Measurements from ENCODE around the gene REC8. TPM values are rescaled to one million over a fixed set of nuclear protein-coding genes. Genes with fewer than 3 reads are reported as not detected.

Gene REC8
- total and polyA plus RNA-seq, 2 of the 13 experiments (the other 11 are each of a cell fraction or from before 2014, with no cell fraction given) = 3.4 to 14.7 TPM

DNA sequence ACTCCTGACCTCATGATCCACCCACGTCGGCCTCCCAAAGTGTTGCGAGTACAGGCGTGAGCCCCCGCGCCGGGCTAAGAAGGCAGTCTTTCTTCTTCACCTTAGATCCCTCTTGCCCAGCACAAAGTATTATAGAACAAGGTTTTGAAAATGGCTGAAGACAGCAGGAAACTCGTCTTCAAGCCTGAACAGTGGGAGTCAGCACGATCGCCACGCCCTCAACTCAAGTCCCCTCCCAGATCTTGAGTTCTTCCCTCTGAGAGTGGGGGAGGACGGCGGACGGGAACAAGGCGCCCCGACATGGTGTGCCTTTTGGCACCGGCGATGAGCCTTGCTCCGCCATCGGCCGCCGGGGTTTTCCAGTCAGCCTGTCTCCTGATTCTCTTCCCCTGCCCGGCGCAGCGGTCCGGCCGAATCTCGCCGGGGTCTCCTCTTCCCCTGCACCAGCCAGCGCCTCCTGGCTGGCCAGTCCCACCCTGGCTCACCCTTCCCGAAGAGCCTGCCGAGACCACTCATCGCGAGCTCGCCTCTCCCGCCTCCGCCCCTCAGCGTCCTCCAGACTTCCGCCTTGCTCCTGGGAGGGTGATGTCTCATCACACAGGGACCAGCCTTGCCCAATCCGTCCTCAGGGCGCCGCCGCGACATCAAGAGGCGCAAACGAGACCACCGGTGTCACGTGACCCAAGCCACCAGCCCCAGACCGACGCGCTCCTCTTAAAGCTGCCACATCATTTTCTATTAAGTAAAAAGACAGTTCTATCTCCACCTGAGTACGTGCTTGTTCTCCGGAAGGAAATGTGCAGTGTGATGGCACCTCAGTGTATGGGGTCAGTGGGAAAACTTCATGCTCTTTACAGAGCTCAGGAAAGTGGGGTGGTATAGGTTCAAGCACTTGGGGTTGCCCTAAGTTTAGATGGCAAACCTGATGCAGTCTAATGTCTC is 41.3 kb downstream of the REC8 start, which contains the start of gene CHMP4A (continued):
- TF ChIP-seq KDM1A (CRISPR knock-in tag; IDR thresholded peaks at IDR 0.05) = no peak; the same call in 1 of the 2 replicates
- peak; percentile 64; the same call in 1 of the 2 replicates for TF ChIP-seq STAT5B (CRISPR knock-in tag; IDR thresholded peaks at IDR 0.05)
- TF ChIP-seq TBP (CRISPR knock-in tag; IDR thresholded peaks at IDR 0.05) = peak; percentile 49; the same call in 1 of the 2 replicates
- peak; percentile 89 for TF ChIP-seq ZBTB2 (CRISPR knock-in tag; IDR thresholded peaks at IDR 0.05; ENCODE audit: low read depth)
- TF ChIP-seq RBM39 (IDR thresholded peaks at IDR 0.05; ENCODE audit: low read depth, low read length, poor library complexity, severe bottlenecking) = peak; percentile 99
- TF ChIP-seq FIP1L1 (IDR thresholded peaks at IDR 0.05; ENCODE audit: borderline replicate concordance, insufficient read depth, low read depth, low read length) = peak; percentile 88; the same call in 1 of the 2 replicates
- TF ChIP-seq CBX2 (IDR thresholded peaks at IDR 0.05; ENCODE audit: low read depth, low read length) = no peak
- TF ChIP-seq CBX2 (CRISPR knock-in tag; IDR thresholded peaks at IDR 0.05; ENCODE audit: low read depth) = no peak
- TF ChIP-seq, protein P1, sequence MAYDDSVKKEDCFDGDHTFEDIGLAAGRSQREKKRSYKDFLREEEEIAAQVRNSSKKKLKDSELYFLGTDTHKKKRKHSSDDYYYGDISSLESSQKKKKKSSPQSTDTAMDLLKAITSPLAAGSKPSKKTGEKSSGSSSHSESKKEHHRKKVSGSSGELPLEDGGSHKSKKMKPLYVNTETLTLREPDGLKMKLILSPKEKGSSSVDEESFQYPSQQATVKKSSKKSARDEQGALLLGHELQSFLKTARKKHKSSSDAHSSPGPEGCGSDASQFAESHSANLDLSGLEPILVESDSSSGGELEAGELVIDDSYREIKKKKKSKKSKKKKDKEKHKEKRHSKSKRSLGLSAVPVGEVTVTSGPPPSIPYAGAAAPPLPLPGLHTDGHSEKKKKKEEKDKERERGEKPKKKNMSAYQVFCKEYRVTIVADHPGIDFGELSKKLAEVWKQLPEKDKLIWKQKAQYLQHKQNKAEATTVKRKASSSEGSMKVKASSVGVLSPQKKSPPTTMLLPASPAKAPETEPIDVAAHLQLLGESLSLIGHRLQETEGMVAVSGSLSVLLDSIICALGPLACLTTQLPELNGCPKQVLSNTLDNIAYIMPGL (CRISPR knock-in tag; IDR thresholded peaks at IDR 0.05; ENCODE audit: borderline replicate concordance in 1 of 2, low read depth in 1 of 2) = peak; percentile 96 to 98; a peak in 3 of 4 replicates
- TF ChIP-seq ZFP82 (CRISPR knock-in tag; IDR thresholded peaks at IDR 0.05; ENCODE audit: borderline replicate concordance) = no peak
- peak; percentile 93 for TF ChIP-seq NCOA1 (CRISPR knock-in tag; IDR thresholded peaks at IDR 0.05)
- peak; percentile 77 for TF ChIP-seq HNRNPLL (IDR thresholded peaks at IDR 0.05; ENCODE audit: low read depth, low read length, poor library complexity, severe bottlenecking)
- peak; percentile 50; the same call in 1 of the 2 replicates for TF ChIP-seq ZNF577 (CRISPR knock-in tag; IDR thresholded peaks at IDR 0.05; ENCODE audit: borderline replicate concordance, low read depth)
- peak; percentile 99 for TF ChIP-seq MTA1 (CRISPR knock-in tag; IDR thresholded peaks at IDR 0.05; ENCODE audit: borderline replicate concordance)
- peak; percentile 83 for TF ChIP-seq ZBTB7B (CRISPR knock-in tag; IDR thresholded peaks at IDR 0.05)
- peak; percentile 85; the same call in 1 of the 2 replicates for TF ChIP-seq MZF1 (CRISPR knock-in tag; IDR thresholded peaks at IDR 0.05; ENCODE audit: borderline replicate concordance)
- TF ChIP-seq TAF1 (CRISPR knock-in tag; IDR thresholded peaks at IDR 0.05) = peak; percentile 98
- TF ChIP-seq, protein P2, sequence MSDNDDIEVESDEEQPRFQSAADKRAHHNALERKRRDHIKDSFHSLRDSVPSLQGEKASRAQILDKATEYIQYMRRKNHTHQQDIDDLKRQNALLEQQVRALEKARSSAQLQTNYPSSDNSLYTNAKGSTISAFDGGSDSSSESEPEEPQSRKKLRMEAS (IDR thresholded peaks at IDR 0.05) = no peak
- TF ChIP-seq, protein P3, sequence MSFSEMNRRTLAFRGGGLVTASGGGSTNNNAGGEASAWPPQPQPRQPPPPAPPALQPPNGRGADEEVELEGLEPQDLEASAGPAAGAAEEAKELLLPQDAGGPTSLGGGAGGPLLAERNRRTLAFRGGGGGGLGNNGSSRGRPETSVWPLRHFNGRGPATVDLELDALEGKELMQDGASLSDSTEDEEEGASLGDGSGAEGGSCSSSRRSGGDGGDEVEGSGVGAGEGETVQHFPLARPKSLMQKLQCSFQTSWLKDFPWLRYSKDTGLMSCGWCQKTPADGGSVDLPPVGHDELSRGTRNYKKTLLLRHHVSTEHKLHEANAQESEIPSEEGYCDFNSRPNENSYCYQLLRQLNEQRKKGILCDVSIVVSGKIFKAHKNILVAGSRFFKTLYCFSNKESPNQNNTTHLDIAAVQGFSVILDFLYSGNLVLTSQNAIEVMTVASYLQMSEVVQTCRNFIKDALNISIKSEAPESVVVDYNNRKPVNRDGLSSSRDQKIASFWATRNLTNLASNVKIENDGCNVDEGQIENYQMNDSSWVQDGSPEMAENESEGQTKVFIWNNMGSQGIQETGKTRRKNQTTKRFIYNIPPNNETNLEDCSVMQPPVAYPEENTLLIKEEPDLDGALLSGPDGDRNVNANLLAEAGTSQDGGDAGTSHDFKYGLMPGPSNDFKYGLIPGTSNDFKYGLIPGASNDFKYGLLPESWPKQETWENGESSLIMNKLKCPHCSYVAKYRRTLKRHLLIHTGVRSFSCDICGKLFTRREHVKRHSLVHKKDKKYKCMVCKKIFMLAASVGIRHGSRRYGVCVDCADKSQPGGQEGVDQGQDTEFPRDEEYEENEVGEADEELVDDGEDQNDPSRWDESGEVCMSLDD (CRISPR knock-in tag; IDR thresholded peaks at IDR 0.05; ENCODE audit: borderline replicate concordance) = peak; percentile 74; the same call in 1 of the 2 replicates
- TF ChIP-seq, protein P4, sequence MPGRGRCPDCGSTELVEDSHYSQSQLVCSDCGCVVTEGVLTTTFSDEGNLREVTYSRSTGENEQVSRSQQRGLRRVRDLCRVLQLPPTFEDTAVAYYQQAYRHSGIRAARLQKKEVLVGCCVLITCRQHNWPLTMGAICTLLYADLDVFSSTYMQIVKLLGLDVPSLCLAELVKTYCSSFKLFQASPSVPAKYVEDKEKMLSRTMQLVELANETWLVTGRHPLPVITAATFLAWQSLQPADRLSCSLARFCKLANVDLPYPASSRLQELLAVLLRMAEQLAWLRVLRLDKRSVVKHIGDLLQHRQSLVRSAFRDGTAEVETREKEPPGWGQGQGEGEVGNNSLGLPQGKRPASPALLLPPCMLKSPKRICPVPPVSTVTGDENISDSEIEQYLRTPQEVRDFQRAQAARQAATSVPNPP (CRISPR knock-in tag; IDR thresholded peaks at IDR 0.05) = peak; percentile 93

All from HepG2 (cell line).